Heart right ventricle (tissue), 16 donors: ENCODE data around the gene ADCY5. TPM values are rescaled to one million over a fixed set of nuclear protein-coding genes. Genes with fewer than 3 reads are reported as not detected.

Experiments
- ATAC-seq, 8 donors: fragments of 200-7000 bp; cut with Tn5 transposase; one replicate each; pipeline ENCODE4 v1.9.1; 2020; ENCODE audit warnings: mild to moderate bottlenecking in 8 of 8, moderate library complexity in 8 of 8, moderate number of reproducible peaks in 1 of 8
- DNase-seq, 2 donors: peaks; one replicate each; pipeline ENCODE4 v3.0.0-alpha.2; 2020
- H3K27ac ChIP-seq, 10 donors: fragments of 200-600 bp; sonication (generic) in 2 of 10; one replicate each; pipeline versions ENCODE4 v1.5.0 to v1.8.0; 2020 to 2022; ENCODE audit warnings: mild to moderate bottlenecking in 3 of 10
- H3K27me3 ChIP-seq, 7 donors: fragments of 200-600 bp; one replicate each; pipeline ENCODE4 v1.8.0; 2021 to 2022; ENCODE audit warnings: mild to moderate bottlenecking in 2 of 7
- H3K36me3 ChIP-seq, 9 donors: fragments of 200-600 bp; sonication (generic) in 1 of 9; one replicate each; pipeline versions ENCODE4 v1.5.0 to v1.8.0; 2020 to 2022; ENCODE audit warnings: mild to moderate bottlenecking in 2 of 9
- H3K4me1 ChIP-seq, 9 donors: fragments of 200-600 bp; sonication (generic) in 1 of 9; one replicate each; pipeline versions ENCODE4 v1.5.0 to v1.8.0; 2020 to 2022; ENCODE audit warnings: mild to moderate bottlenecking in 4 of 9
- H3K4me3 ChIP-seq, 10 donors: fragments of 200-600 bp; sonication (generic) in 2 of 10; one replicate each; pipeline versions ENCODE4 v1.5.0 to v1.8.0; 2020 to 2022; ENCODE audit warnings: mild to moderate bottlenecking in 7 of 10, moderate library complexity in 2 of 10
- H3K9me3 ChIP-seq, 11 donors: fragments of 200-600 bp in 10 of 11; sonication (generic) in 2 of 11; one replicate each; pipeline versions ENCODE4 v1.5.0 to v1.8.0; 2013 to 2022; ENCODE audit warnings: mild to moderate bottlenecking in 2 of 11, control low read depth in 1 of 11, moderate library complexity in 1 of 11
- CTCF ChIP-seq, 9 donors: fragments of 200-600 bp; sonication (generic) in 2 of 9; IDR thresholded peaks; one replicate each; pipeline versions ENCODE4 v1.5.0 to v1.8.0; 2021 to 2022; ENCODE audit warnings: antibody characterized with exemption in 9 of 9, mild to moderate bottlenecking in 5 of 9, moderate library complexity in 1 of 9
- WGBS, 2 donors: extraction: QIAGEN DNeasy Blood & Tissue Kit; methylation state at CpG; one replicate each; pipeline ENCODE4 v1.1.7; 2013; ENCODE audit warnings: inconsistent platforms in 1 of 2; 5-methylcytosine and 5-hydroxymethylcytosine counted together
- intact Hi-C, 10 donors: fragments of 100-400 bp; cut with DNase I; formaldehyde crosslinking; loops; one replicate each; pipeline versions ENCODE4 v1.11.1 to v1.14.2; 2022
- polyA plus RNA-seq, 2 donors: library from polyadenylated mRNA; stranded (reverse); fragments of 200-250 nt; gene quantifications; one replicate each; pipeline ENCODE4 v1.2.3, GENCODE V29; 2013
- total RNA-seq, 10 donors: library from RNA; stranded (reverse); fragmentation: NEBNext Ultra II Directional in 3 of 10; extraction: Animal tissue kit (Norgen Biotek cat#: 25700) in 3 of 10; gene quantifications; one replicate each; pipeline versions ENCODE4 v1.2.1 to v1.2.4, GENCODE V29; 2021 to 2023
- donor health status: Arrhythmogenic right ventricular cardiomyopathy.
- donor health status: ischemic (EF 13 %, LVEDD 7.1; RV severe dilation, severe dysfunction).
- donor health status: healthy with polysubstance abuse.
- donor health status: DM: no; HTN: yes; CAD: no.
- donor health status: DM: no; HTN: no; CAD: no.
- donor health status: ischemic (EF 25% LVEDD 6.9; RV normal size, moderate dysfunction).
- donor health status: ischemic (EF 25% LVEDD 5.7; RV mildly dilated, moderate dysfunction).
- donor health status: healthy.
- donor health status: DM: yes; HTN: yes; CAD: no.
- donor health status: Ischemic cardiomyopathy.
- donor health status: ischemic (EF 35%, LVEDD 5.7; RV mildly dilated, moderate dysfunction).
- donor health status: nonischemic (EF 11% LVEDD 7.7; RV severe dilation, severe dysfunction).
- donor health status: DM: yes; HTN: yes; CAD: no.
- donor health status: PGD.
- donor health status: ischemic (EF 29% LVEDD 5.4; RV normal size, mild dysfunction).
- donor health status: nonischemic (EF 23%, LVEDD 6.1; RV moderate dilation, normal function).

The ADCY5 gene
- total and polyA plus RNA-seq, 12 donors: 37.2 to 245 (median 198) TPM

GRCh38 chr3:123392871-123393620 is 55.8 kb downstream of the ADCY5 start:
- Histone ChIP-seq H3K27ac (peak overlapping the region in 9 of 10 donors; percentile 35 to 93 (median 86)), H3K9me3 (no peaks in the 10 kb centered on the region), H3K36me3 (no peaks in the 10 kb centered on the region), H3K27me3 (no peaks in the 10 kb centered on the region), H3K4me1 (peaks cover 24 to 96% (median 76%) of the 10 kb centered on the region in 9 donors), H3K4me3 (no peak overlapping the region)
- ATAC-seq (no peak), DNase-seq (no peak)
- WGBS, 2 donors: 68 to 73% methylated on average over 4 of the region's 4 CpGs
- intact Hi-C loops: no loop called here
- no peak for TF ChIP-seq CTCF (IDR thresholded peaks at IDR 0.05)

- Histone ChIP-seq H3K9me3 (no peaks in the 10 kb centered on the region), H3K27ac (peak overlapping the region; percentile 24 to 93 (median 85)), H3K4me1 (peaks cover 27 to 96% (median 75%) of the 10 kb centered on the region in 9 donors), H3K4me3 (no peak overlapping the region), H3K27me3 (no peaks in the 10 kb centered on the region), H3K36me3 (no peaks in the 10 kb centered on the region)
- TF ChIP-seq CTCF (IDR thresholded peaks at IDR 0.05): no peak
- intact Hi-C loops: no loop called here
- DNase-seq (no peak), ATAC-seq (no peak)
- WGBS, 2 donors: 49 to 56% methylated on average over 5 of the region's 5 CpGs
Observed at GRCh38 chr3:123392368-123392767, 56.5 kb downstream of the ADCY5 start.

- intact Hi-C loops: no loop called here
- Histone ChIP-seq H3K9me3 (no peaks in the 10 kb centered on the region), H3K4me1 (peaks cover 26 to 98% (median 83%) of the 10 kb centered on the region in 9 donors), H3K36me3 (no peaks in the 10 kb centered on the region), H3K4me3 (no peak overlapping the region), H3K27me3 (no peaks in the 10 kb centered on the region), H3K27ac (peak overlapping the region; percentile 53 to 93 (median 85))
- no peak for DNase-seq
- TF ChIP-seq CTCF (IDR thresholded peaks at IDR 0.05): no peak
- WGBS, 2 donors: 46 to 51% methylated on average over 10 of the region's 10 CpGs
- ATAC-seq: peak in 6 of 8 donors; percentile 9 to 34 (median 18)
Observed at GRCh38 chr3:123390865-123391600, 57.9 kb downstream of the ADCY5 start.

- 74 to 81% methylated on average over 5 of the region's 5 CpGs for WGBS, 2 donors
- no peaks in the 10 kb centered on the region for H3K27me3 ChIP-seq
- ATAC-seq (no peak), DNase-seq (no peak)
- intact Hi-C loops: loop anchor here in 3 of 10 donors (5.0 kb wide), 4 partner anchors 42 to 57 kb away; no protein-coding TSS in a partner anchor
- peak overlapping the region; percentile 33 to 94 (median 87) for H3K27ac ChIP-seq
- no peaks in the 10 kb centered on the region for H3K9me3 ChIP-seq
- no peak overlapping the region for H3K4me3 ChIP-seq
- peaks cover 28 to 99% (median 83%) of the 10 kb centered on the region in 9 donors for H3K4me1 ChIP-seq
- no peak for TF ChIP-seq CTCF (IDR thresholded peaks at IDR 0.05)
- no peaks in the 10 kb centered on the region for H3K36me3 ChIP-seq
Observed at GRCh38 chr3:123389628-123389918, 59.3 kb downstream of the ADCY5 start.
